Measurements from ENCODE around the gene AMER1.

The AMER1 gene

GRCh38 chrX:64198036-64198435, 7.5 kb downstream of the AMER1 start:
- ATAC-seq = no peak
- TF ChIP-seq TCF4 (CRISPR knock-in tag; IDR thresholded peaks at IDR 0.05; ENCODE audit: borderline replicate concordance) = no peak
- no peak for TF ChIP-seq ZFP30 (CRISPR knock-in tag; IDR thresholded peaks at IDR 0.05)
- no peak for TF ChIP-seq ZNF70 (CRISPR knock-in tag; IDR thresholded peaks at IDR 0.05)
- TF ChIP-seq SNAI2 (CRISPR knock-in tag; IDR thresholded peaks at IDR 0.05) = no peak
- no peak for TF ChIP-seq OSR1 (CRISPR knock-in tag; IDR thresholded peaks at IDR 0.05)
- no peak for TF ChIP-seq CREB5 (CRISPR knock-in tag; IDR thresholded peaks at IDR 0.05; ENCODE audit: low read depth)
- no peak for TF ChIP-seq ESRRG (CRISPR knock-in tag; IDR thresholded peaks at IDR 0.05)
- TF ChIP-seq POU6F1 (CRISPR knock-in tag; IDR thresholded peaks at IDR 0.05; ENCODE audit: borderline replicate concordance, low read depth) = no peak
- no peak for TF ChIP-seq BACH2 (CRISPR knock-in tag; IDR thresholded peaks at IDR 0.05; ENCODE audit: borderline replicate concordance)
- no peak for TF ChIP-seq PATZ1 (CRISPR knock-in tag; IDR thresholded peaks at IDR 0.05; ENCODE audit: borderline replicate concordance)
- TF ChIP-seq CSDC2 (CRISPR knock-in tag; IDR thresholded peaks at IDR 0.05) = no peak

- TF ChIP-seq ZNF70 (CRISPR knock-in tag; IDR thresholded peaks at IDR 0.05) (no peak), ZC3H10 (CRISPR knock-in tag; IDR thresholded peaks at IDR 0.05) (no peak)
- no peak for ATAC-seq
Observed at GRCh38 chrX:64196606-64197005, 8.9 kb downstream of the AMER1 start.

- TF ChIP-seq CREB5 (CRISPR knock-in tag; IDR thresholded peaks at IDR 0.05; ENCODE audit: low read depth) = no peak
- TF ChIP-seq TCF4 (CRISPR knock-in tag; IDR thresholded peaks at IDR 0.05; ENCODE audit: borderline replicate concordance) = no peak
- TF ChIP-seq ZNF565 (CRISPR knock-in tag; conservative IDR thresholded peaks at IDR 0.05; ENCODE audit: low read depth) = no peak
- no peak for ATAC-seq
Observed at GRCh38 chrX:64195862-64196261, 9.6 kb downstream of the AMER1 start.

GRCh38 chrX:64192673-64193072, 12.8 kb downstream of the AMER1 start:
- ATAC-seq = no peak
- TF ChIP-seq PPARA (CRISPR knock-in tag; IDR thresholded peaks at IDR 0.05; ENCODE audit: borderline replicate concordance) (no peak), ZNF8 (CRISPR knock-in tag; IDR thresholded peaks at IDR 0.05) (no peak), BACH2 (CRISPR knock-in tag; IDR thresholded peaks at IDR 0.05; ENCODE audit: borderline replicate concordance) (no peak), CREB5 (CRISPR knock-in tag; IDR thresholded peaks at IDR 0.05; ENCODE audit: low read depth) (no peak), ZC3H10 (CRISPR knock-in tag; IDR thresholded peaks at IDR 0.05) (no peak), ISL1 (CRISPR knock-in tag; IDR thresholded peaks at IDR 0.05) (no peak), ZFP3 (CRISPR knock-in tag; IDR thresholded peaks at IDR 0.05) (no peak), ZFP30 (CRISPR knock-in tag; IDR thresholded peaks at IDR 0.05) (no peak), RARB (CRISPR knock-in tag; IDR thresholded peaks at IDR 0.05) (no peak), CSRNP3 (CRISPR knock-in tag; IDR thresholded peaks at IDR 0.05) (no peak), POU6F1 (CRISPR knock-in tag; IDR thresholded peaks at IDR 0.05; ENCODE audit: borderline replicate concordance, low read depth) (no peak), PATZ1 (CRISPR knock-in tag; IDR thresholded peaks at IDR 0.05; ENCODE audit: borderline replicate concordance) (no peak), ZNF70 (CRISPR knock-in tag; IDR thresholded peaks at IDR 0.05) (no peak), ZNF565 (CRISPR knock-in tag; conservative IDR thresholded peaks at IDR 0.05; ENCODE audit: low read depth) (no peak), GLIS3 (CRISPR knock-in tag; IDR thresholded peaks at IDR 0.05) (no peak), ESRRG (CRISPR knock-in tag; IDR thresholded peaks at IDR 0.05) (no peak)
